C4-2B (cell line): ENCODE data around the gene SLC29A4.

Source experiments
- CTCF ChIP-seq: fragments of 450-650 bp; conservative IDR thresholded peaks from 2 replicates; pipeline ENCODE4 v1.5.1; 2017; ENCODE audit warnings: mild to moderate bottlenecking
- ZFX ChIP-seq: fragments of 450-650 bp; IDR thresholded peaks from 2 replicates; pipeline ENCODE4 v1.6.1; 2017

DNA sequence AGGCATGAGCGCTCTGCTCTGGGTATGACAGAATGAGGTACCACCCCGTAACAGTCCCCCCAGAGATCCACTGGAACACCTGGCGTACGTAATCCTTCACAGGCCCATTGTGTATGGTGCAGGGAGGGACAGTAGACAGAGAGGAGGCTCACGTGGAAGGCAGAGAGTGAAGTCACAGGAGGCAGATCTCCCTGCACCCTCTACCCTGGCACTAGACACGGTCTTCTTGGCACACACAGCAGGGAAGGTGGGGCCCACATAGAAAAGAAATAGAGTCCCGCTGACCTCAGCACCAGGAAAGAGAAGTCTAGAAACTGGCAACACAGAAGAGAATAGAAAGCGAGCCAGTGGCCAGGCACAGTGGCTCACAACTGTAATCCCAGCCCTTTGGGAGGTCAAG is 51.9 kb downstream of the SLC29A4 start:
- TF ChIP-seq CTCF (no peak), ZFX (no peak)
